ENCODE results near the gene MAPK11. TPM values are rescaled to one million over a fixed set of nuclear protein-coding genes. Genes with fewer than 3 reads are reported as not detected.

The MAPK11 gene
- total RNA-seq = 6.7 and 17.5 TPM in 2 replicates

DNA sequence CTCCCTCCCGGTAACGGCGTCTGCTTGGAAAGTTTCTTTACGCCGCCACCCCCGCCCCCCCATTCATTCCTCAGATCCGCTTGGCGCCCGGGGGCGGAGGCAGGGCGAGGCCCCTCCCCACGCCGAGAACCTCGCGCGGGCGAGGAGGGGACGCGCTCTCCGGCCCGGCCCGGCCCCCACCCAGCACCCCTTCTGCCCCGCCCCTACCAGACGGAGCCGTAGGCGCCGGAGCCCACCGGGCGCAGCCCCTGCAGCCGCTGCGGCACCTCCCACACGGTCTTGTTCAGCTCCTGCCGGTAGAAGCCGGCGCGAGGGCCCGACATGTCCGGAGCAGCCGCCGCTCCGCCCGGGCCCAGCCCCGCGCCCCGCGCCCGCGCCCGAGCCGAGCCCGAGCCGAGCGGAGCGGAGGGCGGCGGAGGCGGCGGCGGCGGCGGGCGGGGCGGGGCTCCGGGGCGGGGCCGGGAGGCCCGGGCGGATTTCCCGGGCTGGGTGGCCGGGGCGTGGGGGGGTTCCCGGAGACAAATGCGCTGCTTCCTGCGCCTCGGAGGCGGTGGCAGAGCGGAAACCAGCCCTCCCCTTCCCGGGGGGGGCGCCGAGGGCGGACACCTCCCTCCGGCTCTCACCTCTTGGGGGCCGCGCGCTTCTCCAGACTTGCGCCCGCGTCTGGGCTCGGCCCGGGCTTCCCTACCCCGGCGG lies at the start of gene MAPK11:
TSS of gene MAPK11 (minus strand) at position 411 of the 696 bp plus-strand sequence. CDS start at position 323, 88 bp downstream.

DNA sequence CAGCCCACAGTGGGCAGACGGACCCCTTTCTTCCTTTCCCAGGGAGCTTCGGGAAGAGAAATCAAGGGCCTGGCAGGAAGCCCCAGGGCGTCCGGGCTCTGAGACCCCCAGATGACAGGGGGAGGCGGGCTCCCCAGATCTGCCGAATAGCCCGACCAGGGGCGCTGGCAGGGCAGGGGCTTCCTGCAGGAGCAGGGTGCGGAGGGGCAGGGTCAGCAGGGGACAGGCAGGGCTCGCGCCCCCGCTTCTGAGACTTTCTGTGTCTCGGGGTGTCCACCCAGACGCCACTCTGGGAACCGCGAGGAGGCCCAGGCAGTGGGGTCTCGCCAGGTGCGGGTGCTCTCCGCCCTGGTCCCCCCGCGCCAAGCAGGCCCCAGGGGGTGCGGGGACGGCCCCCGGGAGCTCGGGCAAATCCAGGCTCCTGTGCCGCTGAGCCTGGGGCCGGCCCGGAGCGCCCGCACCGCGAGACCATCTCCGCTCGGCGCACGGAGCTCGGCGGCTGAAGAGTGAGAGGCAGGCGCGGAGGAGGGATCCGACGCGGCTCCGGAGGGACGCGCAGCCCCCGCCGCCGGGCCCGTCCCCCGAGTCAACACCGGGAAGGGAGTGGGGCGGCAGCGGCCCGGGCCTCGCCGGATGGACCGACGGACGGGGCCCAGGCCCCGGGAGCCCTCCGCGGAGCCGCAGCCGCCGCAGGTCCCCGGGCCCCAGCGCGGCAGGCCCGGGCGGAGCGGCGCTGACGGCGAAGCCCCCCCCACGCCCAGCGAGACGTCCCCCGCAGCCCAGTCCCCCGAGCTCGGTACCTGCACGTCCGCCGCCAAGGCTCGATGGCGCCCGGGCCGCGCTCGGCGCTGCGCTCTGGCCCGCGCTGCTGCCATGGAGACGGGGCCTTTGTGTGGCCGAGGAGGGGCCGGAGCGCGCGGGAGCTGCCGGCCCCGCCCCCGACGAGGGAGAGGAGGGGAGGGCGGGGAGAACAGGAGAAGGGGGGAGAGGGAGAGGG lies 36.9 kb upstream of the MAPK11 start, which contains the start of gene PLXNB2:
TSS of gene PLXNB2 (minus strand) at position 894 of the 997 bp plus-strand sequence. CDS start 17,062 bp downstream, outside the sequence.

DNA sequence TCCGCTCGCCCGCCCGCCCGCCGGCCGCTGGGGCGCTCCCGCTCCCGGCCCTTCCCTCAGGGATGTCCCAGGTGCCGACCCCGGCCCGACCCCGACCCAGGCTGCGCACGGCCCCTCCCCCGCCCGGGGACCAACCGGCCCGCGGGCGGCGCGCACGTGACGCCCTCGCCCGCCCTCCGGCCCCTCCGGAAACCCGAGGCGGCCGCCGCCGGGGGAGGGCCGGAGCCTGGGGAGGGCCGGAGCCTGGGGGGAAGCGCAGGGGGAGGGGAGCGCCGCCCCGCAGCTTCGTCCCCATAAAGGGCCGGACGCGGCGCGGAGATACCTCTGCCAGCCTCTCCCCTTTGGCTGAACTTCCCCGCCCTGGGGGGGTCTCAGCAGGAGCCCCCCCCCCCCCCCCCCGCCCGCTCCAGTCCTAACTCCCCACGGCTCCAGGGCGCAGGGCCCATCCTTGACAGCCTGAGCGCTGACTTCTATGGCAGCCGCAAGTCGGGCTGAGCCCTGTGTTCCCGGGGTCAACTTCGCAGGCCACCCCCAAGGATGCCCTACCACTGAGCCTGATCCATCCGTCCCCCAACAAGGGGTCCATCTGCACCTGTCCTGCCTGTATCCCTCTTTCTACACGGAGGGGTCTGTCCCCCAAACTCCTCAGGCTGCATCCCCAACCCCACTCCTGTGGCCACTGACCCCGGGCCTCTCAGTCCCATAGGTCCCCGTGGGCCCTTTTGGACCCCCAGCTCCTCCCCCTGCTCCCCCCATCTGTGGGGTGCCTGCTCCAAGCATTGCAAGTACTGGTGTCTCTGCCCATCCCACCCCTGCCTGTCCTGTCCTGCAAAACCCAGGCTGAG lies 8.3 kb downstream of the MAPK11 start, which contains the start of gene MAPK12:
TSS of gene MAPK12 (minus strand) at position 69 of the 845 bp plus-strand sequence. CDS start 174 bp downstream, outside the sequence.

DNA sequence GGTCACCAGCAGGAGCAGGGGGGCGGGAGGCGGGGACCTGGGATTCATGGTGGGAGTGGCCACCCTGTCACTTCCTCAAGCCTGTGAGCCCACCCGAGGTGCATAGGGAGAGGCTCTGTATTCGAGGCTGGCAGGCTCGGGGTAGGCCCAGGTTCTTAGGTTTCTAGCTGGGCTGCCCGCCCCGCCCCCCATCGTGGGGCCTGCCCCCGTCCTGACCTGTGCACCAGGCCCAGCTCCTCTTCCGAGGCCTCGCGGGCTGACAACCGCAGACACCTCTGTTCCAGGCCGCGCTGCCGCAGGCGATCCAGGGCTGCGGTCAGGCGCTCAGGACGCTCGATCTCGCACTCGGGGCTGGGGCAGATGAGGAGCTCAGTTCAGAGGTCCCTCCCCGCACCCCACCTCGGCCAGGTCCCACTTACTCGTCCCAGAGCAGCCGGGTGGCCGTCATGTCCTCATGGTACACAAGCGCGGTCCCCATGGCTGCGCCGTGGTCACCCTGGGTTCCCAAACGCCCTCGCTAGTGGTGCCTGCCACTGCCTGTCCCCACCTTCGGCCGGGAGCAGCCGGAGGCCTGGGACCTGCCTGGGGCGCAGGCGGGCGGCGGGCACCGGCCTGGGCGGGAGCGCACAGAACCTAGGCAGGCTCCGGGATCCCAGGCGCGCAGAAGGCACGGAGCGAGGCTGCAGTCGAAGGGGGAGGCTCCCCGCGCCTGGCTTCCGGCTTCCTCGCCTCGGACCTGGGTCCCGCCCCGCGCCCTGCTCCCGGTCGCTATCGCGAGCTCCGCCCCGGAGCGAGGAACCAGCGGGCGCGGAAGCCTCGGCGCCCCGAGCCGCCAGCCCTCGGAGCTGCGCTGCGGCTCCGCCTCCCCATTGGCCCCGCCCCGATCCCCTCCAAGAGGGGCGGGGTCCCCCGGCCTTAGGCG lies 19.4 kb downstream of the MAPK11 start, which contains the start of gene HDAC10:
TSS of gene HDAC10 (minus strand) at position 711 of the 922 bp plus-strand sequence. CDS start at position 478, 233 bp downstream.

DNA sequence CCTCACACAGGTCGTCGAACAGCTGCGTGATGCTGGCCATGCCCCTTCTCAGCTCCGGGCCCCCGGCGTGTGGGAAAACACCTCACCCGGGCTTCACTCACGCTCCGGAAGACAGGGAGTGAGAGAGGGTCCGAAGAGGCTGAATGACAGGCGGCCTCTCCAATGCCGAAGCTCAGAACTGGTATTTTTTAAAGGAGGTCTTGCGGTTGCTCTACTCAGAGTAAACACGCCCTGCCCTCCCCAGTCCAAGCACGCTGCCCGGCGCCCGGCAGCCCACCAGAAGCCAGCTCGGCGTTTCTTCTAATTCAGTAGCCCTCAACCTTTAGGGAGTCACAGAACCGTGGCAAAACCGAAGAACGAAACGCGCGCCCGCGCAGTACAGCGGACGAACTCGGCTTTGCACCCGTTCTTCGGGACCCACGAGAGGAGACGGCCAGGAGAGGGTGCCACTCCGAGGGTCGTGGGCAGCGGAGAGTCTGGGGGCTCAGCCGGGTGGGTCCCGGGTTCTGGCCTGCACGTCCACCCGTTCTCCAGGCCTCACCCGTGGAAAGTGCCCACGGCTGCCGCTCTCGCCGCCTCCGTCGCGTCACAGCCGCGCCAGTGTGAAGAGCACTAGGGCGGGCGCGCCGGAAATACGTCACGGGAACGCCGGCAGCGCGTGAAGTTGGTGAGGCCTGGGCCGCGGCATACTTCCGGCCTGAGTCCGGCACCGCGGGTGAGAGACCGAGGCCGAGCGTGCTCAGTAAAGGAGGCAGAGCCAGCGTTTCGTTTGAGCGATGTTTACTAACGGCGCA lies 25.6 kb downstream of the MAPK11 start, which contains the start of gene TUBGCP6:
TSS of gene TUBGCP6 (minus strand) at position 604 of the 794 bp plus-strand sequence. CDS start at position 40, 564 bp downstream.

Other genes with a start within 250 kb of the MAPK11 start
- not detected in 2 replicates for gene TTLL8, start 212.1 kb downstream of the MAPK11 start, total RNA-seq
- under 0.01 TPM in 1 of 2 replicates, not detected in the other for gene MLC1, start 185.0 kb downstream of the MAPK11 start, total RNA-seq
- 1.0 and 1.3 TPM in 2 replicates for gene MOV10L1, start 180.4 kb downstream of the MAPK11 start, total RNA-seq
- gene PANX2, start 99.6 kb downstream of the MAPK11 start, total RNA-seq = 0.17 and 0.29 TPM in 2 replicates
- 21.7 and 25.8 TPM in 2 replicates for gene TRABD, start 84.5 kb downstream of the MAPK11 start, total RNA-seq
- 27.2 and 32.1 TPM in 2 replicates for gene SELENOO, start 69.4 kb downstream of the MAPK11 start, total RNA-seq
- 41.7 and 43.3 TPM in 2 replicates for gene TUBGCP6, start 25.4 kb downstream of the MAPK11 start, total RNA-seq
- 41.3 and 73.3 TPM in 2 replicates for gene HDAC10, start 19.1 kb downstream of the MAPK11 start, total RNA-seq
- 27.1 and 38.2 TPM in 2 replicates for gene MAPK12, start 8.7 kb downstream of the MAPK11 start, total RNA-seq
- 133 and 254 TPM in 2 replicates for gene PLXNB2, start 37.3 kb upstream of the MAPK11 start, total RNA-seq
- 2.0 and 6.8 TPM in 2 replicates for gene DENND6B, start 56.6 kb upstream of the MAPK11 start, total RNA-seq
- gene PPP6R2, start 72.9 kb upstream of the MAPK11 start, total RNA-seq = 54.0 and 72.3 TPM in 2 replicates
- gene SBF1, start 204.7 kb upstream of the MAPK11 start, total RNA-seq = 61.8 and 123 TPM in 2 replicates
- 0.87 and 2.3 TPM in 2 replicates for gene ADM2, start 211.2 kb upstream of the MAPK11 start, total RNA-seq
- 0.15 TPM in 1 of 2 replicates, not detected in the other for gene MIOX, start 216.5 kb upstream of the MAPK11 start, total RNA-seq
- gene LMF2, start 237.3 kb upstream of the MAPK11 start, total RNA-seq = 57.9 and 68.3 TPM in 2 replicates
- 29.3 and 46.0 TPM in 2 replicates for gene NCAPH2, start 237.8 kb upstream of the MAPK11 start, total RNA-seq